Measurements from ENCODE around the gene RPS18. TPM values are rescaled to one million over a fixed set of nuclear protein-coding genes. Genes with fewer than 3 reads are reported as not detected.

RPS18 gene
- total RNA-seq, 1 experiment from 2014 or later: 2,796 TPM

GRCh38 chr6:33289784-33290315, 18.0 kb downstream of the RPS18 start:
- DNase-seq (ENCODE audit: low spot score): no peak

GRCh38 chr6:33290459-33290858, 18.6 kb downstream of the RPS18 start:
- DNase-seq (ENCODE audit: low spot score): no peak

DNA sequence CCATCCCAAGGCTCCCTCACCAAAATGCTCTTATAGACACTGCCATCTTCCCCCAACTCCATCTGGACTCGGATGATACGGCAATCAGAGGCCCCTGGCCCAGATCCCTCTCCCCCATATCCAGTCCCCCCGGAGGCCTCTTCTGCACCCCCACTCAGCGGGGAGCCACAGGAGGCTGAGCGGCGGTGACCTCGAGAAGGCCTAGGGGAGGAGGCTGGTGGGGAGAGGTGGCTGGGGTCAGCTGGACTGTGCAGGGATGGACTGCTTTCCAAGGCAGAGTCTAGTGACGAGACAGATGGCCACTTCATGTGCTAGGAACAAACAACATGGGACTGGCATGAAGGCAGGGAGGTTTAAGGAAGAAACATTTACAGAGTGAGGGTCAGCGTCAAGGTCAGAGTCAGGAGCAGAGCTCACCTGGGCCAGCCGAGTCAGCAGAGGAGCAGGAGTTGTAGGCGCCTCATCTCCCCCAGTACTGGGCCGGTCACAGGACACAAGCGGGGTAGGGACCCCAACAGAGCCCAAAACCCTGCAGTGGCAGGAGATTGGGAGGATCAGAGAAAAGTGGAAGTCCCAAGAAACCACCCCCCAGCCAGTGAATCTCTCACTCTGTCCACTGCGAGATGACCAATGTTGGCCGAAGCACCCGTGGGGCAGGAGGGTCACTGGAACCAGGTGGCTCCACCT, 21.3 kb downstream of the RPS18 start:
- no peak for DNase-seq (ENCODE audit: low spot score)

DNA sequence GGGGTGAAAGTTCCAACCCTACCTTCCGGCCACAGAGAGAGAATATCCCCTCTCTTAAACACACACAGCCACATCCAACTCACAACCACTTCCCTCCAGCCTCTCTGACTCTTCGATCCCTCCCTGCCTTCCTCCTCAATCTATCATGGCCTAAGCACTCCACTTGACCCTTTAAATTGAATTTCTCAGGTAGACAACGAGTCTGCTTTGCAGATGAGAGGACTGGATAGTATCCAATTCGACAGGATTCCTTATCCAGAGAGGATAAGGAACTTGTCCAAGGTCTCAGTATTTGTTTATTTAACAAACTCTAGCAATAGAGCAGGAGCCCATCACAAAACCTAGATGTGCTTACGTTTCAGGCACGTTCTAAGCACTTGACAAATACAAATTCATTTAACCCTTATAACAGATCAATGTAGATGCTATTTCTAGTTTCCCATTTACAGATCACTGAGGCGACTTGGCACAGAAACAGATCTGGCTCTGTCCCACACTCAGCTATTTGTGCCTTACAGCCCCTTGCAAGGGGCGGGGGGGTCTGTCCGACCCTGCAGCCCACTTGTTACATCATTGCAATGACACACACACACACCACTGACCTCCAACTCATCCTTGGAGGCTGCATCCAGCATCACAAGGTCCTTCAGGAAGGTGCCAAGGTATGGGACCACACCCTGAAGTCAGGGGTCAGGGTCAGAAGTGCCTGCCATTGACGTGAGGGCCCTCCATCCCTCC, 22.4 kb downstream of the RPS18 start:
- no peak for DNase-seq (ENCODE audit: low spot score)

- no peak for DNase-seq (ENCODE audit: low spot score)
These were observed 23.9 kb downstream of the RPS18 start for GRCh38 chr6:33295621-33296369.

GRCh38 chr6:33296797-33297405, 25.0 kb downstream of the RPS18 start:
- DNase-seq (ENCODE audit: low spot score): no peak

GRCh38 chr6:33297406-33297955, 25.6 kb downstream of the RPS18 start:
- DNase-seq (ENCODE audit: low spot score): no peak

DNA sequence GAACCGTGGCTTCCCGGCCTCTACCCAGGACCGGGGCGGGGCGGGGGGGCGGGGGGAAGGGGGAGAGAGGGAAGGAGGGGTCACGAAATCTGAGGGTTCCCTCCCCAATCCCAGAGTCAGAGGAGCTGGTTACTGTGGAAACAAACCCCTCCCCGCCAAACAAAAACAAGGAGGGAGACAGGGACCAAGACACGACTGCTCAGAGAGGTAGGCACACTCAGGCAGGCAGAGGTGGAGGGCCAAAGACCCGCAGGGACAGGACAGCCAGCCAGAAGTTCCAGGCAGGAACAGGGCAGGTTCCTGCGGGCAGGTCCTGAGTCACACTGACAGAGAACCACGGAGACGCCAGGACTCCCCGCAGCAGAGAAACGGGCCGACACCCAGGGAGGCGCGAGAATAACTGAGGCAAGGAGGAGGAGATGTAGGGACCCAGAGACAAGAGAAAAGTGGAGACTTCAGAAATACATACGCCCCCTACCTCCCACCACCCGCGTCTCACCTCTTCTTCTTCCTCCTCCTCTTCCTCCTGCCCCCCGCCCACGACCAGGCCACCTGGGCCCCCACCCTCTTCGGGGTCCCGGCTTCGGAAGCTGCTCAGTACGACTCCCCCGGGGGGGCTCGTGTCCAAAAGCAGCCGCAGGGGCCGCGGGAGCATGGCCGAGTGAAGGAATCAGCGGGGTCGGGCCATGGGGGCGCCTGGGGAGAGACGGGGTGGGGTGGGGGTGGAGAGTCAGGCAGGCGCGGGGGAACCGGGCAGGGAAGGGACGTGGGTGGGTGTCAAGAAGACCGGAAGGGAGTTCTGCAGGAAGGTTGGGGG, 26.3 kb downstream of the RPS18 start:
- DNase-seq (ENCODE audit: low spot score): peak; percentile 63

DNA sequence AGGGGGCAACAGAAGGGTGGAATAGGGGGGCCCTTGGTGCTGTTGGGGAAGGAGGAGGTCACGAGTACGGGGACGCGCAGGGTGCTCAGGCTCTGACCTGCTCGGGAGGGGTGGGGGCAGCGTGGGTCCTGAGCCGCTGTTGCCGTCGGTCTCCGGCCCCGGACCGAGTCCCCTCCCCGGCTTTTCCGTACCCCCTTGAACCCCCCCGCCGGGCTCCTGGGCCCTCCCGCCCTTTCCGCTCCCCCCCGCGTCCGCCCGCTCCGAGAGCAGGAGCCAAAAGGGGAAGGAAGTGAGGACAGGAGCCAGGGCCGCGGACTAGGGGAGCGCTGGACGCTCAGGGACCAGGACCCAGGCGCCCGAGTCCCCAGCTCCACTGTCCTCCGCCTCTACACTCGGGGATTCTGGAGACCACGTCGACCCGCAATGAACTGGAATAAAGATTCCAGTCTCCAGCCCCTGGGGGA, 26.9 kb downstream of the RPS18 start, which contains the start of gene RGL2:
Gene RGL2, minus strand, starts transcription at position 170 of the 464 bp plus-strand sequence. CDS start 332 bp downstream, outside the sequence.
- DNase-seq (ENCODE audit: low spot score): peak; percentile 37

DNA sequence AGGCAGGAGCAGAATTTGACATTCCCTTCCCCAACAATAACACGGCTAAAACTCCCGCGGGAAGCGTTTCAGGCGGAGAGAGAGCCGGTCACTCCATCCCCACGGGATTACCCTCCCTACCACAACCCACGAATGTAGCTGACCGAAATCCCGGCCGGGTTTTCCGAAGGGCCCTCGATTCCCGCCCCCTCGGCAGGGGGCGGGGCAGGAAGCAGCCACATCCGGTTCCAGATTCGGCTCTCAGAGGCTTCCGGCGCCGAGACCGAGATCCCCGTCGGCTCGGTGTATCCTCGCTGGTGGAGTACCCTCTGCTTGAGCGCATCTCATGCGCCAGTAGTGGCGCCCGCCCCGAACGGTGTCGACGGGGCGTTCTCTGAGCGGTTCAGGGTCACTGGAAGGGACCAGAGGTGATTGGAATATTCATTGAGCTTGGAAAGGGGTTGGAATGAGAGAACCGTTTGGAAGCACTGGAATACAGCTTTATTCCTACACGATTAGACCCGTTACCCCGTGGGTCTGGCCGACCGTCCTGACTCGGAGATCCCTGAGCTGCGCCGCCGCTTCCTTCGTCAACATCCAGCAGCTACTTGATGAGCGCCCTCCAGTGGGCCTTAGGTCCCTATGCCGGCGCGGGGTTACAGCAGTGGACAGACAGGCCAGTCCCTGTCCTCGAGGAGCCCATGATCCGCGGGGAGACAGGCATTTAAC, 27.5 kb downstream of the RPS18 start:
- DNase-seq (ENCODE audit: low spot score): peak; percentile 80

- DNase-seq (ENCODE audit: low spot score): no peak
These were observed 30.0 kb downstream of the RPS18 start for GRCh38 chr6:33301877-33302276.

DNA sequence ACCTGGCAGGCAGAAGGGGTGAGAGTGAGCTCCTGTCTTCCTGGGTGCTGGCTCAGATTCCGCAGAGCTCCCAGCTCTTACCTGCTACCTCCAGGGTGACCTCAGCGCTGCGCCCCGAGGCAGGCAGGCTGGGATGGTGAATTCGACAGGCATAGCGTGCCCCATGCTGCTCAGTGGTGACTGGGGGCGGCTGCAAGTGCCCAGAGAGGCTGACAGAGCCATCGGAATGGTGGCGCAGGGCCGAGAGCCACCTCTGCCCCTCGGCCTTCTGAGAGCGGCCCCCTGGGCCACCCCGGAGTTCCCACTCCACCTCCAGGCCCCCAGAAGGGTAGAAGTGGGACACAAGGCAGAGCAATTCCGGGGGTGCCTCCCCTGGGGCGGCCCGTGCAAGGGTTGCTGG, 32.3 kb downstream of the RPS18 start:
- no peak for DNase-seq (ENCODE audit: low spot score)

GRCh38 chr6:33305052-33305451, 33.2 kb downstream of the RPS18 start:
- no peak for DNase-seq (ENCODE audit: low spot score)

DNA sequence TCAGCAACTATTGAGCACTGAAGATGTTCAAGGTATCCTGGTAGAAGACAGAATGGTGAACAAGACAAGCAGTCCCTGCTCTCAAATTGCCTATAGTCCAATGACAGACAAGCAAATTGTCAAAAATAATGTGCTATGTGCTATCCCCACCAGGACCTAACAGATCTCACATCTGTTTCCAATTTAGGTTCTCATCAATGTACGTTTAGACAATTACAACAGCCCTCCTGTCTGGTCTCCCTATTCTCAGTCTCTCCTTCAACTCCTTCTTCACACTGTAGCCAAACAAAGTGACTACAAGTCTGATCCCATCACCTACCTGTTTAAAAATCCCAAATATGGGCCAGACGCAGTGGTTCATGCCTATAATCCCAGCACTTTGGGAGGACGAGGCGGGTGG, 34.5 kb downstream of the RPS18 start:
- DNase-seq (ENCODE audit: low spot score): no peak

GRCh38 chr6:33312361-33313104, 40.7 kb downstream of the RPS18 start:
- peak; percentile 83 for DNase-seq (ENCODE audit: low spot score)

DNA sequence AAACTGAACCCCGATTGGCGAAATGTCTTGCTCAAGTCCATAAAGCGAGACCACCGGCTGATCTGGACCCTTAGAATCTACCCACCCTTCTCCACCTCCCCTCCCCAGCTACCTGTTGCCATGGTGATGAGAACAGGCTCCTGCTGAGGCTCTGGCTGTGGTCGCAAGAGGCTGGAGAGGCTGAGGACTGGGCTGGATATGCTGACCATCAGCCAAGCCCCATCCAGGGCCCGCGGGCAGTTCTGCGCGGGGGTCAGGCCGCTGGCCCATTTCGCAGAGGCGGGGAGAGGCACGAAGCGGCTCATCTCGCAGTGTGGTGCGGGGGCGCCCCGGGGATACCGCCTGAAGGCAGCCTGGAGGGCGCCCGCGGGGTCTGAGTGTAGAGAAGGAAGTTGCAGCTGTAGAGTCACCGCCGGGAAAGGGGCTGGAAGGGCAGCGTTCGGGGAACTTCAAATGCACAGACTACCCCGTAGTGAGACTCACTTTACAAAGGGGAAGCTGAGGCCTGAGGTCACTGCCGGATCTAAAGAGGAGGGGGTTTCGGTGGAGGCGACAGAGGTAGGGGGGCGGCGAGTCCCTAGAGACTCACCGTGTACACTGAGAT, 41.3 kb downstream of the RPS18 start:
- DNase-seq (ENCODE audit: low spot score): peak; percentile 14

GRCh38 chr6:33313709-33314514, 42.0 kb downstream of the RPS18 start, which contains the start of gene TAPBP:
Gene TAPBP, minus strand, starts transcription at chr6:33314078. Its CDS starts 37 bp downstream, at chr6:33314041.
- DNase-seq (ENCODE audit: low spot score): peak; percentile 59

DNA sequence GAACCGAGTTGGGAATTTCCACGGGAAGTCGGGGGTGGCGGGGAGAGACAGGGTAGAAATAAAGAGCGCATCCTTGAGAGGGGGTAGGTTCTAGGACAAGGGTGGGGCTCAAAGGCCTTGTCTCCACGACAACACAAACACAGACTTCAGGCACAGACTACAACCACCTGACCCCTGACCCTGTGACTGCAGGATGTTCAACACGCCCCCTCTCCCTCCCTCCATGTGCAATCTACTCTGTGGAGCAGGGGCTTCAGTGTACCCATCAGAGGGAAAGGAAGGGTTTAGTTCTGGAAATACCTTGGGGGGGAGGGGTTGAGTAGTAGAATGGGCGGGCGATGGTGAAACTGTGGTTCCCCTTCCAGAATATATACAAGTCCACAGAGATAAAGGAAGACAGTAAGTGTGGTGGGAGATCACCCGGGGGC, 42.7 kb downstream of the RPS18 start:
- DNase-seq (ENCODE audit: low spot score): peak; percentile 39
